ENCODE measurements around the gene PRMT3. TPM values are rescaled to one million over a fixed set of nuclear protein-coding genes. Genes with fewer than 3 reads are reported as not detected.

Gene PRMT3
- total RNA-seq, 1 experiment from 2014 or later, result 31.4 TPM

- ATAC-seq (no peak), DNase-seq (ENCODE audit: low spot score) (no peak)
- ChIA-PET CTCF (no interaction called here), POLR2A (no interaction called here)
- no peak overlapping the region for H3K4me3 Mint-ChIP-seq
- H3K36me3 Mint-ChIP-seq, result no peaks in the 10 kb centered on the region
- H3K27me3 Mint-ChIP-seq (ENCODE audit: low read depth), result no peaks in the 10 kb centered on the region; the same call in 1 of the 2 replicates
- peaks cover 7% of the 10 kb centered on the region for H3K9me3 Mint-ChIP-seq
- TF ChIP-seq RELA (CRISPR knock-in tag; IDR thresholded peaks at IDR 0.05; ENCODE audit: borderline replicate concordance), result no peak
- TF ChIP-seq, protein P1, sequence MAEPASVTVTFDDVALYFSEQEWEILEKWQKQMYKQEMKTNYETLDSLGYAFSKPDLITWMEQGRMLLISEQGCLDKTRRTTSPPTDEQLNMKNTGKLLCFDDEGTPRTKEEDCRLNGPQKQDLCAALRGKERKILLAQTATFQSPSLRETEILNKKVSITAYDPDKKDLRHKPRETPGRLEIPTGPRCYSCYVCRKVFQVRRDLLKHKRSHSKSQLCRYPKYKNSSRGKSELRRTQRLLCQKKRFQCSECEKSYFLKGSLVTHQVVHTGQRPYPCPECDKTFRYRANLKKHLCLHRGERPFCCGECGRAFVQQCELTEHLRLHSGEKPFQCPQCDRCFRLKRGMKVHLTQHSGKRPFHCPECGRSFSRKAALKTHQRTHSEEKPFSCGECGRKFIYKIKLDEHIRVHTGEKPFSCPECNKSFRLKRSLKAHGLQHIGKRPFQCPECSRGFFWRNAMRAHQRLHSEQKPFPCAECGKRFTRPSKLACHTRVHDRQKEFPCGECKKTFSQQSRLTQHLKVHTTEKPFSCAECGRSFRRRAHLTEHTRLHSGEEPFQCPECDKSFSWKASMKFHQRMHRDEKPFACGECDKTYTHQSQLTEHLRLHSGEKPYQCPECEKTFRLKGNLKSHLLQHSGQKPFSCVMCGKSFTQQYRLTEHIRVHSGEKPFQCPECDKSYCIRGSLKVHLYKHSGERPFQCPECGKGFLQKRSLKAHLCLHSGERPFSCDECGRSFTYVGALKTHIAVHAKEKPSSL (CRISPR knock-in tag; conservative IDR thresholded peaks at IDR 0.05), result no peak
- no peak overlapping the region for H3K27ac Mint-ChIP-seq
- peaks cover 8% of the 10 kb centered on the region; the same call in 1 of the 2 replicates for H3K4me1 Mint-ChIP-seq
These were observed 142.2 kb downstream of the PRMT3 start for GRCh38 chr11:20529757-20530156.

- H3K9me3 Mint-ChIP-seq, result peaks cover 9% of the 10 kb centered on the region
- peaks cover 8% of the 10 kb centered on the region; the same call in 1 of the 2 replicates for H3K4me1 Mint-ChIP-seq
- no peak for TF ChIP-seq FOXJ3 (CRISPR knock-in tag; IDR thresholded peaks at IDR 0.05; ENCODE audit: borderline replicate concordance)
- TF ChIP-seq ZNF138 (CRISPR knock-in tag; conservative IDR thresholded peaks at IDR 0.05), result no peak
- no peak for TF ChIP-seq NFYB (CRISPR knock-in tag; conservative IDR thresholded peaks at IDR 0.05; ENCODE audit: low read depth)
- TF ChIP-seq RORB (CRISPR knock-in tag; IDR thresholded peaks at IDR 0.05), result no peak
- no peak for TF ChIP-seq NR1H2 (CRISPR knock-in tag; IDR thresholded peaks at IDR 0.05)
- TF ChIP-seq ZMAT4 (CRISPR knock-in tag; IDR thresholded peaks at IDR 0.05), result no peak
- TF ChIP-seq ZNF121 (CRISPR knock-in tag; IDR thresholded peaks at IDR 0.05), result no peak
- no peak for TF ChIP-seq JUN (CRISPR knock-in tag; IDR thresholded peaks at IDR 0.05)
- no peak for TF ChIP-seq IRF2 (CRISPR knock-in tag; IDR thresholded peaks at IDR 0.05; ENCODE audit: borderline replicate concordance, low read depth)
- no peak for TF ChIP-seq GTF2I (CRISPR knock-in tag; conservative IDR thresholded peaks at IDR 0.05)
- no peak for TF ChIP-seq ZNF671 (CRISPR knock-in tag; IDR thresholded peaks at IDR 0.05)
- no peak for TF ChIP-seq ATF3 (CRISPR knock-in tag; conservative IDR thresholded peaks at IDR 0.05)
- TF ChIP-seq, protein P2, sequence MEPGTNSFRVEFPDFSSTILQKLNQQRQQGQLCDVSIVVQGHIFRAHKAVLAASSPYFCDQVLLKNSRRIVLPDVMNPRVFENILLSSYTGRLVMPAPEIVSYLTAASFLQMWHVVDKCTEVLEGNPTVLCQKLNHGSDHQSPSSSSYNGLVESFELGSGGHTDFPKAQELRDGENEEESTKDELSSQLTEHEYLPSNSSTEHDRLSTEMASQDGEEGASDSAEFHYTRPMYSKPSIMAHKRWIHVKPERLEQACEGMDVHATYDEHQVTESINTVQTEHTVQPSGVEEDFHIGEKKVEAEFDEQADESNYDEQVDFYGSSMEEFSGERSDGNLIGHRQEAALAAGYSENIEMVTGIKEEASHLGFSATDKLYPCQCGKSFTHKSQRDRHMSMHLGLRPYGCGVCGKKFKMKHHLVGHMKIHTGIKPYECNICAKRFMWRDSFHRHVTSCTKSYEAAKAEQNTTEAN (CRISPR knock-in tag; IDR thresholded peaks at IDR 0.05), result no peak
- TF ChIP-seq, protein P3, sequence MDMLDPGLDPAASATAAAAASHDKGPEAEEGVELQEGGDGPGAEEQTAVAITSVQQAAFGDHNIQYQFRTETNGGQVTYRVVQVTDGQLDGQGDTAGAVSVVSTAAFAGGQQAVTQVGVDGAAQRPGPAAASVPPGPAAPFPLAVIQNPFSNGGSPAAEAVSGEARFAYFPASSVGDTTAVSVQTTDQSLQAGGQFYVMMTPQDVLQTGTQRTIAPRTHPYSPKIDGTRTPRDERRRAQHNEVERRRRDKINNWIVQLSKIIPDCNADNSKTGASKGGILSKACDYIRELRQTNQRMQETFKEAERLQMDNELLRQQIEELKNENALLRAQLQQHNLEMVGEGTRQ (CRISPR knock-in tag; IDR thresholded peaks at IDR 0.05), result no peak
- no peak for TF ChIP-seq CREB1 (CRISPR knock-in tag; IDR thresholded peaks at IDR 0.05)
- no peak for TF ChIP-seq ELF4 (CRISPR knock-in tag; IDR thresholded peaks at IDR 0.05; ENCODE audit: low read depth)
- no peak for TF ChIP-seq ZNF219 (CRISPR knock-in tag; IDR thresholded peaks at IDR 0.05; ENCODE audit: borderline replicate concordance)
- no peak for TF ChIP-seq JAZF1 (CRISPR knock-in tag; IDR thresholded peaks at IDR 0.05)
- ATAC-seq (no peak), DNase-seq (ENCODE audit: low spot score) (no peak)
- H3K27me3 Mint-ChIP-seq (ENCODE audit: low read depth), result no peaks in the 10 kb centered on the region; the same call in 1 of the 2 replicates
- H3K4me3 Mint-ChIP-seq, result no peak overlapping the region
- ChIA-PET POLR2A (no interaction called here), CTCF (no interaction called here)
- H3K36me3 Mint-ChIP-seq, result no peaks in the 10 kb centered on the region; the same call in 1 of the 2 replicates
- no peak overlapping the region for H3K27ac Mint-ChIP-seq
These were observed 143.6 kb downstream of the PRMT3 start for GRCh38 chr11:20530942-20531703.

Data from WTC11 (cell line).